GM12872 (cell line): ENCODE results near the gene ADTRP.

Experiments
- CTCF ChIP-seq: IDR thresholded peaks from 3 replicates; pipeline ENCODE4 v1.5.1; 2011; ENCODE audit warnings: low read depth, mild to moderate bottlenecking, low read length, moderate library complexity; ENCODE audit not compliant: insufficient read depth

Gene ADTRP

GRCh38 chr6:11782524-11782923, 3.9 kb upstream of the ADTRP start:
- no peak for TF ChIP-seq CTCF

DNA sequence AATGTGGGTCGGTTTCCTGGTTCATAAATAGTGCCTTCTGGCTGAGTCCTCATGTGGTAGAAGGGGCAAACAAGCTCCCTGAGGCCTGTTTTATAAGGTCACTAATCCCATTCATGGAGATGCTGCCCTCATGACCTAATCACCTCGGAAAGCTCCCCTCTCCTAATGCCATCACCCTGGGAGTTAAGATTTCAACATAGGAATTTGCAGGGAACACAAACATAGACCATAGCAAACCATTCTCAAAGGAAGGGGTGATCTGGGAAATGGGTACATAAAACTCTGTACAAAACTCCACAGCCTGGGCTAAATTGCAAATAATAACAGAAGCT, 1.5 kb upstream of the ADTRP start:
- TF ChIP-seq CTCF, result no peak

DNA sequence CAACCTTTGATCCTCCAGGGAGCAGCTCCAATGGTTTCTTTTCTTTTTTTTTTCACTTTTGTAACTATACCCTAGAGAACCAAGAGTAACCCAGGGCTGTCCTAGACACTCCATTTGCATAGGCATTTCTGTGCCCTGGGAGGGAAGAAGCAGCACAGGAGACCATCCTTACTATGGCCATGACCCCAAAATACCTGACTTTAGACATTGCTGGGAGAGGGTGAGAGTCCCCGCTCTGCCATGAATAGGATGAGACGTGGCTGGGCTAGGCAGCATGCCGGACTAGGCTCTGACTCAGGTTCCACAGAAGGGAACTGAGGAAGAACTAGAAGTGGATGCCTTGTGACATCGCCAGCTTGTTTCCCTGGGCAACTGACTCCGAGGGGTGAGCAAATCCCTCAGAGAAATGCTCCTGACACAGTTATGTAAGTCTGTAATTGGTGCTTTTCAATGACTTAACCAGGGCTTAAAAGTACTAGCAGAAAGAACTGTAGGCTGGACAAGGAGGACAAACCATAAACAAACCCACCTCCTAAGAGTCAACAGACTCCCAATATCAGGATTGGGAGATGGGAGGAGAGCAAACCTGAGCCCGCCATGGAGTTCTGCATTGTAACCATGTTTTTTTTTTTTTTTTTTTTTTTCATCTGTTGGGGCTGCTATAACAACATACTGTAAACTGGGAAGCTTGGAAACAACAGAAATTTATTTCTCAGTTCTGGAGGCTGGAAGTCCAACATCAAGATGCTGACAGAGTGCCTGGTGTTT, 910 bp upstream of the ADTRP start:
- TF ChIP-seq CTCF, result no peak

DNA sequence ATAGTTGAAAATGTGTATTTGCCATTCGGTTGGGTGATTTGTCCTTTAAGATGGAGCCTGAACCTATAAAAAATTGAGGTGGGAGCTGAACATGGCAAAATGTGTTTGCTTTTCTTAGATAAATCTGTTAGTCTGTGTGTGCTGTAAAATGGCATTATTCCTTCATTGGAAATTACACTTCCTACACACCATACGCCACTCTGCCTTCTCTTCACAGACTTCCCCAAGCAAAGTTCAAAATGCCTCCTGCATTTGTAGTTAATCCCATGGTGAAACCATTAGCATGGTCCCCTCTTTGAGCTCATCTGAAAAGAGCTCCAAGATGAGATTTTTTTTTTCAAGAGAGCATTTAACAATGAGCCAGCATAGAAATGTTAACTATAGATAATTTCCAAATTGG, 567 bp downstream of the ADTRP start:
- no peak for TF ChIP-seq CTCF

GRCh38 chr6:11775791-11776409, 2.7 kb downstream of the ADTRP start:
- TF ChIP-seq CTCF, result no peak

DNA sequence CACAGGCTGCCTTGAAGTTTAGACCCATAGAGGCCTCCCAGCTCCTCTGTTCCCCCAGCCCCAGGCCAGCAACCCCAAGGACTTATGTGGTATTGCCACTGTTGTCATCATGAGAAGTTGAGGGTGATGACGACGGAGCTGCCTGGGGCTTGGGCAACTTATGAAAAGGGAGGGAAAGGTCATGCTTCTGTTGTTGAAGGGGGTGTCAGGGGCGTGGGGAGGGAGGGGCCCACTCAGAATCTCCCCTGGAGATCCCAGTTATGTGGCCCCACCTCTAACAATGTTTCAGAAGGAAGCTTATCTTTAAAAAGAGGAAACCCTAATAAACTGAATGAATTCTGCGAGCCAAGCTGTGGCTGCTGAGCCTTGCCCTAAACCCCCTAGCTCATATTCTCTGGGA, 4.2 kb downstream of the ADTRP start:
- no peak for TF ChIP-seq CTCF

- no peak for TF ChIP-seq CTCF
Observed at GRCh38 chr6:11773581-11773980, 5.0 kb downstream of the ADTRP start.
